Uterus (tissue), 4 donors: Measurements from ENCODE around the gene UNC5CL. TPM values are rescaled to one million over a fixed set of nuclear protein-coding genes. Genes with fewer than 3 reads are reported as not detected.
A peak's percentile ranks its signal among the peaks of the same experiment; 100 is the strongest.

Experiments used
- DNase-seq, 2 donors: peaks; one replicate each; pipeline ENCODE4 v3.0.0-alpha.2; 2019 to 2020
- H3K27ac ChIP-seq, 2 donors: fragments of 200-600 bp; sonication (generic); 1 replicate in 1 of 2; 2 replicates in 1 of 2; pipeline ENCODE4 v1.5.1; 2016 to 2018
- H3K27me3 ChIP-seq, 2 donors: fragments of 200-600 bp; sonication (generic); one replicate each; pipeline ENCODE4 v1.5.1; 2018 to 2019; ENCODE audit warnings: control low read depth in 1 of 2
- H3K36me3 ChIP-seq, 2 donors: fragments of 200-600 bp; sonication (generic); one replicate each; pipeline ENCODE4 v1.5.1; 2019; ENCODE audit warnings: control low read depth in 1 of 2
- H3K4me1 ChIP-seq, 2 donors: fragments of 200-600 bp; sonication (generic); one replicate each; pipeline ENCODE4 v1.5.1; 2018 to 2019; ENCODE audit warnings: control low read depth in 1 of 2
- H3K4me3 ChIP-seq, 2 donors: fragments of 200-600 bp; sonication (generic); 1 replicate in 1 of 2; 2 replicates in 1 of 2; pipeline ENCODE4 v1.5.1; 2018 to 2019; ENCODE audit warnings: mild to moderate bottlenecking in 1 of 2
- H3K9me3 ChIP-seq, 2 donors: fragments of 200-600 bp; sonication (generic); one replicate each; pipeline ENCODE4 v1.5.1; 2019; ENCODE audit warnings: control low read depth in 1 of 2
- CTCF ChIP-seq, 4 experiments: fragments of 200-600 bp in 2 of 4; fragments of 450-650 bp in 2 of 4; sonication (generic) in 2 of 4; IDR thresholded peaks; one replicate each; pipeline ENCODE4 v1.5.1; 2016 to 2019; ENCODE audit warnings: antibody characterized with exemption in 4 of 4, mild to moderate bottlenecking in 2 of 4, moderate library complexity in 1 of 4
- POLR2A ChIP-seq, 2 donors: fragments of 450-650 bp; IDR thresholded peaks; one replicate each; pipeline ENCODE4 v1.6.1; 2016; ENCODE audit warnings: antibody characterized with exemption in 2 of 2, mild to moderate bottlenecking in 1 of 2, moderate library complexity in 1 of 2
- intact Hi-C: fragments of 100-400 bp; cut with DNase I; formaldehyde crosslinking; loops from one replicate; pipeline ENCODE4 v1.15.1; 2023; ENCODE audit warnings: low total_unique reads
- total RNA-seq, 4 donors: library from RNA; depleted of rRNA in 3 of 4; stranded (reverse); fragments of >200 nt in 3 of 4; gene quantifications; one replicate each; pipeline versions ENCODE4 v1.1.0 to v1.2.4, GENCODE V29; 2014 to 2023
- donor health status: DM: yes; HTN: yes; CAD: no.

The UNC5CL gene
- total RNA-seq, 4 donors from 2014 or later = 0.26 to 1.4 (median 1.2) TPM; not detected in 1

DNA sequence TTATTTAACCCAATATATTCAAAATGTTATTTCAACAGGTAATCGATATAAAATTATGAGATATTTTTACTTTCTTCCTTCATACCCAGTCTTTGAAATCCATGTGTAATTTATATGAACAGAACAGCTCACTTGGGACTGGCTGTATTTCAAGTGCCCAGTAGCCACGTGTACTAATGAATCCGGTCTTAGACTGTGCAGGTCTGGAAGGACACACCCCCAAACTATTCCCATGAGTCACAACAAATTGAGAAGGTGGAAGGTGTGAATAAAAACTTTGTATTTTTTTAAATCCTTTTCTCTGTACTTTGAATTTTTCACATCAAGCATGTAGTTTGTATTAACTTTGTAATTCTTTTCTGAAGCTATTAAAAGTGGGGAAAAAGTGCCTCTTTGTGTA lies 2.8 kb downstream of the UNC5CL start:
- H3K9me3 ChIP-seq = no peaks in the 10 kb centered on the region
- no peaks in the 10 kb centered on the region for H3K27me3 ChIP-seq
- no peak overlapping the region for H3K4me3 ChIP-seq
- no peak for DNase-seq
- TF ChIP-seq CTCF (IDR thresholded peaks at IDR 0.05) (no peak), POLR2A (IDR thresholded peaks at IDR 0.05) (no peak)
- no peaks in the 10 kb centered on the region for H3K4me1 ChIP-seq
- H3K27ac ChIP-seq = no peak overlapping the region
- intact Hi-C loops = loop anchor here (10.0 kb wide), 1 partner anchor 141 kb away; no protein-coding TSS in a partner anchor
- H3K36me3 ChIP-seq = no peaks in the 10 kb centered on the region

GRCh38 chr6:41033776-41034175 lies 5.2 kb downstream of the UNC5CL start:
- Histone ChIP-seq H3K27me3 (no peaks in the 10 kb centered on the region), H3K36me3 (no peaks in the 10 kb centered on the region), H3K9me3 (no peaks in the 10 kb centered on the region), H3K4me1 (no peaks in the 10 kb centered on the region), H3K27ac (no peak overlapping the region), H3K4me3 (no peak overlapping the region)
- no peak for DNase-seq
- TF ChIP-seq CTCF (IDR thresholded peaks at IDR 0.05) (no peak), POLR2A (IDR thresholded peaks at IDR 0.05) (no peak)
- intact Hi-C loops = loop anchor here (10.0 kb wide), 1 partner anchor 139 kb away; no protein-coding TSS in a partner anchor

DNA sequence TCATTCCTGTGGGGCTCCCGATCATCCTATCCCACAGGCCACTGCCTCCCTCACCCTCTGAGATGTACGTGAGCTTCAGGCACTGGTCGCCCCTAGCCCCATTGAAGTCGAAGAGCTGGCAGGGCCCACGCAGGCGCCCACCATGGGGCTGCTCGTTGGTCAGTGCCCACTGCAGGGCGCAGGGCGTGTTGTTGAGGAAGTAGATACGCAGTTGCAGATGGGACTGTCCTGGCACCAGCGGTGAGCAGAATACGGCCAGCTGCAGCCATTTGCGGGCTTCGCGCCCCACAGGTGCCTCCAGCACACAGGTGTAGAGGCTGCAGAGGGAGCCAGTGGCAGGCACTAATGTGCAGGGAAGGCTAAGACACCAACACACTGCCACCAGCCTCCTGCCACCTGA lies 6.2 kb downstream of the UNC5CL start:
- Histone ChIP-seq H3K4me3 (no peak overlapping the region), H3K4me1 (no peaks in the 10 kb centered on the region), H3K36me3 (no peaks in the 10 kb centered on the region), H3K9me3 (no peaks in the 10 kb centered on the region), H3K27ac (no peak overlapping the region), H3K27me3 (no peaks in the 10 kb centered on the region)
- no peak for TF ChIP-seq CTCF (IDR thresholded peaks at IDR 0.05)
- intact Hi-C loops = loop anchor here (10.0 kb wide), 1 partner anchor 138 kb away; no protein-coding TSS in a partner anchor
- no peak for DNase-seq

DNA sequence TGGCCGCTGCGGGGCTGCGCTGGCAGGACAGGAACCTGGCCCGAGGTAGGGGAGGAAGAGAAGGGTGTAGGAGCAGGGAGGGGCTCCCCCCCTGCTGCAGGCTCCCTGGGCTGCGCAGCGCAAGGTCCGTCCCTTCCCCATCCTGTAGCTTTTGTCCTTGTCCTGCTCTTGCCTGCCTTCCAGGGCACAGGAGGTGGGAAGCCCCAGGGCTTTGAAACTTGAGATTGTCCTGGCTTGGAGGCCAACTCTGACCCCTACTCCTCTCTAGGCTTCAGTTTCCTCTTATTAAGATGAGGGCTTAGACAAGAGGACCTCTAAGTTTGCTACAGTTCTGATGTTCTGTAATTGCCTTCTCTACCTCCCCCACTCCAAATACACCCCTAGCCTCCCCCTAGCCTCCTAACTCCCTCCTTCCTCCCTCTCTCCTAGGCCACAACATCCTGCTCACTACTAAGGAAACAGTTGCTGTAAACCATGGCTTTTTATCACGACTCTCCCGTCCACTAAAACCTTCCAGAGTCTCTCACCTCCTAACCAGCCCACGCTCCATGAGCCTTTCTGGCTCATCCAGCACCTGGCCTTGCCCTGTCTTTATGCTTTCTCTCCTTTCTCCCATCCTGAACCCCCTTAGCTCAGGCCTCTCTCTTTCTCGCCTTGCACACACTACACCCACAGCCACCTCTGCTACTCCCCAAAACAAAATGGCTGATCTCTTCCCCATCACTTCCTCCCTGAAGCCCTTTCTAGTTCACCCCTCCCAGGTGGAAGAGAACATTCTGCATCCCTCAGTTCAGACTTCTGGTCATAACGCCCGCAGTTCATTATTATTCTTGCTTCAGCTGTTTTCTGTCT lies 10.2 kb downstream of the UNC5CL start:
- DNase-seq = no peak
- no peaks in the 10 kb centered on the region for H3K36me3 ChIP-seq
- peak overlapping the region; percentile 41 to 81 for H3K27ac ChIP-seq
- H3K9me3 ChIP-seq = no peaks in the 10 kb centered on the region
- H3K27me3 ChIP-seq = no peaks in the 10 kb centered on the region
- peak overlapping the region; percentile 33 to 42 for H3K4me3 ChIP-seq
- intact Hi-C loops = no loop called here
- no peaks in the 10 kb centered on the region for H3K4me1 ChIP-seq
- TF ChIP-seq CTCF (IDR thresholded peaks at IDR 0.05) = no peak
- TF ChIP-seq POLR2A (IDR thresholded peaks at IDR 0.05) = no peak

DNA sequence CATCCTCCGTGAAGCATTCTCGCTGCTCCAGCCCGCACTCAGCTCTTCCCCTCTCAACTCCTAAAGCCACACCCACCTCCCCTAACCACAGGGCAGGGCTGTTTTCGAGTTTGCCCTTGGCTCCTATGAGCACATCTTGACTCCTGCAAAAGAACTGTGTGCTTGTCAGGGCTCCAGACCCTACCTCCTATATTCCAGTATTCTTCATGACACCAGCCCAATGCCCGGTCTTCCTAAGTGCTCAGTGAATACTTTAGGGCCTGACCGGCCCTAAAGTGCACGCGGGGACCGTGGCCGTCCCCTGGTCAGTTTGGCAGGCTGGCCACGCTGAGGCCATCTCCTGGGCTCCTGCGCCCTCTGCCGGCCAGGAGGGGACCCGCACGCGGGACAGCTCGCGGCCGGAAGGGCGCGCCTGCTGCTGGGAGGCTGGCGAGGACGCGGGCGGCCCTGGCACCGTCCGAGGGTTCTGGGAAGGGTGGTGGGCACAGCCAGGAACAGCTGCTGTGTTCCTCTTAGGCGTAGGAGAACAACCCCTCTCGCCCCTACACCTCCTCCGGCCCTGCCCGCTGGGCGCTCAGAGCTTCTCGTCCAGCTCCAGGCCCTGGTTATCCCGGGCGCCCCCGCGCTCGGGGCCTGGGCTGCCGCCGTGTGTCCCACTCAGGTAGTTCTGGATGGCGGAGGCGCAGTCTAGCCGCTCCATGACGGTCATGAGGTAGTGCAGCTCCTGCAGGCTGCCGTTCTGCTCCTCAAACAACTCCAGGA lies 11.0 kb downstream of the UNC5CL start:
- peak; percentile 70 to 89 for DNase-seq
- Histone ChIP-seq H3K4me1 (no peaks in the 10 kb centered on the region), H3K9me3 (no peaks in the 10 kb centered on the region), H3K27me3 (no peaks in the 10 kb centered on the region), H3K4me3 (peak overlapping the region; percentile 33 to 42), H3K27ac (peak overlapping the region; percentile 41 to 81), H3K36me3 (no peaks in the 10 kb centered on the region)
- intact Hi-C loops = no loop called here
- TF ChIP-seq POLR2A (IDR thresholded peaks at IDR 0.05) (peak in 1 of 2 donors; percentile 24), CTCF (IDR thresholded peaks at IDR 0.05) (peak; percentile 99)
